Measurements from ENCODE around the gene SLC39A11. TPM values are rescaled to one million over a fixed set of nuclear protein-coding genes. Genes with fewer than 3 reads are reported as not detected.

Gene SLC39A11
- total and polyA plus RNA-seq, 2 donors (not counting 1 experiment from before 2014, with no cell fraction given): 12.7 to 27.4 TPM

DNA sequence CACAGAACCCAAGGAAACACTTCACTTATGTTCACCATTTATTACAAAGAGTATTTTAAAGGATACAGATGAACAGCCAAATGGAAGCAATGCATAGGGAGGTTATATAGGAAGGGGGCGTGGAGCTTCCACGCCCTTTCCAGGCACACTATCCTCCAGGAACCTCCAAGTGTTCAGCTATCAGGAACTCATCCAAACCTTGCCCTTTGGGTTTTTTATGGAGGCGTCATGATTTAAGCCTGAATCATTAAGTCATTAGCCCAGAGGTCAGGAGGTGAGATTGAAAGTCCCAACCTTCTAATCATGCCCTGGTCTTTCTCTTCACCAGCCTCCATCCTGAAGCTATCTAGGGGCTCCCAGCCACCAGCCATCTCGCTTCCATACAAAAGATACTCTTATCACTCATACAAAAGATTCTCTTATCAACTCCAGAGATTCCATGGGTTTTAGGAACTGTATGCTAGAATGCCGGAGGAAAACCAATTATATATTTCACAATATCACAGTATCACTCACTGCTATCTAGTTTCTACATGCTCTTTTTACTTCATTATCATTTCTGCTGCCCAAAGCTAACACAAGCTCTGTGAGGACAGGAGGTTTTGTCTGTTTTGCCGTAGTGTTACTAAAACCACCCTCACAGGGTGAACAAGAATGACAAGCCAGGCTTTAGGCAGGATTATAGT lies 213.4 kb downstream of the SLC39A11 start:
- TF ChIP-seq EZH2 (IDR thresholded peaks at IDR 0.05; ENCODE audit: low read length, missing control alignments): no peak
- TF ChIP-seq, protein P1, sequence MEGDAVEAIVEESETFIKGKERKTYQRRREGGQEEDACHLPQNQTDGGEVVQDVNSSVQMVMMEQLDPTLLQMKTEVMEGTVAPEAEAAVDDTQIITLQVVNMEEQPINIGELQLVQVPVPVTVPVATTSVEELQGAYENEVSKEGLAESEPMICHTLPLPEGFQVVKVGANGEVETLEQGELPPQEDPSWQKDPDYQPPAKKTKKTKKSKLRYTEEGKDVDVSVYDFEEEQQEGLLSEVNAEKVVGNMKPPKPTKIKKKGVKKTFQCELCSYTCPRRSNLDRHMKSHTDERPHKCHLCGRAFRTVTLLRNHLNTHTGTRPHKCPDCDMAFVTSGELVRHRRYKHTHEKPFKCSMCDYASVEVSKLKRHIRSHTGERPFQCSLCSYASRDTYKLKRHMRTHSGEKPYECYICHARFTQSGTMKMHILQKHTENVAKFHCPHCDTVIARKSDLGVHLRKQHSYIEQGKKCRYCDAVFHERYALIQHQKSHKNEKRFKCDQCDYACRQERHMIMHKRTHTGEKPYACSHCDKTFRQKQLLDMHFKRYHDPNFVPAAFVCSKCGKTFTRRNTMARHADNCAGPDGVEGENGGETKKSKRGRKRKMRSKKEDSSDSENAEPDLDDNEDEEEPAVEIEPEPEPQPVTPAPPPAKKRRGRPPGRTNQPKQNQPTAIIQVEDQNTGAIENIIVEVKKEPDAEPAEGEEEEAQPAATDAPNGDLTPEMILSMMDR (conservative IDR thresholded peaks at IDR 0.05 in 1 of 2, IDR thresholded peaks at IDR 0.05 in 1 of 2; ENCODE audit: low read depth in 1 of 2, low read length in 2 of 2): no peak
- H3K79me2 ChIP-seq (ENCODE audit: control insufficient read depth, insufficient read depth, low read length): no peaks in the 10 kb centered on the region
- no peaks in the 10 kb centered on the region for H3K36me3 ChIP-seq (ENCODE audit: control insufficient read depth, insufficient read depth, low read length)
- no peaks in the 10 kb centered on the region for H3K27me3 ChIP-seq (ENCODE audit: control insufficient read depth, insufficient read depth, low read length)
- H3K9ac ChIP-seq (ENCODE audit: insufficient read depth, low read length): no peak overlapping the region
- no peak overlapping the region for H3K4me3 ChIP-seq (replicated peaks in 1 of 4; ENCODE audit: control extremely low read depth in 1 of 4, insufficient read depth in 1 of 4, low read depth in 3 of 4, low read length in 4 of 4)
- no peaks in the 10 kb centered on the region for H3K9me3 ChIP-seq (ENCODE audit: control insufficient read depth, insufficient read depth, low read depth, low read length)
- DNase-seq (ENCODE audit: low read depth in 2 of 2): no peak
- no peaks in the 10 kb centered on the region for H3K4me1 ChIP-seq (ENCODE audit: control insufficient read depth, extremely low read depth, insufficient read depth, low read length)
- no peak overlapping the region for H2AFZ ChIP-seq (ENCODE audit: low read length)
- H3K27ac ChIP-seq (ENCODE audit: insufficient read depth, low read length): no peak overlapping the region
- no peak overlapping the region for H3K4me2 ChIP-seq (ENCODE audit: extremely low read depth, insufficient read depth, low read length)
- no peaks in the 10 kb centered on the region for H4K20me1 ChIP-seq (ENCODE audit: control insufficient read depth, extremely low read depth, insufficient read depth, low read length)

DNA sequence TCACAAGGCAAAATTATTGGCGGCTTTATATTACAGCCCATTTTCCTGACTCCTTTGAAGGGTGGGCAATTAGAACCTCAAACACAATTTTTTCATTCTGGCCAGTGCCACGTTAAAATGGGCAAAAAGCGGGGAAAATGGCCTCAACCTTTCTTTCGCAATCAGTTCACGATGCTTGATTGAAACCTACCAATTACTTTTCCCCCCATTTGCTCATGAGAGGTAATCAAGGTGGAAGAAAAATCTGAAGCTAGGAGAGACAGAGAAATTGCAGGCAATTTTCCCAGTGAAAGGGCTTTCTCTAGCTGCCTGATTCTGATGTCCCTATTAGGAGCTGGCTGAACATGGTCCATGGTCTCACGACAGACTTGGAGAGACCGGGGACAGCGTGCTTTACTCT lies 215.1 kb downstream of the SLC39A11 start:
- no peak for DNase-seq (ENCODE audit: low read depth in 2 of 2)
- no peak overlapping the region for H3K4me2 ChIP-seq (ENCODE audit: extremely low read depth, insufficient read depth, low read length)
- H3K79me2 ChIP-seq (ENCODE audit: control insufficient read depth, insufficient read depth, low read length): no peaks in the 10 kb centered on the region
- H3K4me3 ChIP-seq (replicated peaks in 1 of 4; ENCODE audit: control extremely low read depth in 1 of 4, insufficient read depth in 1 of 4, low read depth in 3 of 4, low read length in 4 of 4): no peak overlapping the region
- no peaks in the 10 kb centered on the region for H4K20me1 ChIP-seq (ENCODE audit: control insufficient read depth, extremely low read depth, insufficient read depth, low read length)
- no peak overlapping the region for H3K27ac ChIP-seq (ENCODE audit: insufficient read depth, low read length)
- no peaks in the 10 kb centered on the region for H3K9me3 ChIP-seq (ENCODE audit: control insufficient read depth, insufficient read depth, low read depth, low read length)
- H3K36me3 ChIP-seq (ENCODE audit: control insufficient read depth, insufficient read depth, low read length): no peaks in the 10 kb centered on the region
- H3K27me3 ChIP-seq (ENCODE audit: control insufficient read depth, insufficient read depth, low read length): no peaks in the 10 kb centered on the region
- no peaks in the 10 kb centered on the region for H3K4me1 ChIP-seq (ENCODE audit: control insufficient read depth, extremely low read depth, insufficient read depth, low read length)
- TF ChIP-seq, protein P1 (conservative IDR thresholded peaks at IDR 0.05 in 1 of 2, IDR thresholded peaks at IDR 0.05 in 1 of 2; ENCODE audit: low read depth in 1 of 2, low read length in 2 of 2): no peak
- no peak for TF ChIP-seq EZH2 (IDR thresholded peaks at IDR 0.05; ENCODE audit: low read length, missing control alignments)
- no peak overlapping the region for H2AFZ ChIP-seq (ENCODE audit: low read length)
- no peak overlapping the region for H3K9ac ChIP-seq (ENCODE audit: insufficient read depth, low read length)

DNA sequence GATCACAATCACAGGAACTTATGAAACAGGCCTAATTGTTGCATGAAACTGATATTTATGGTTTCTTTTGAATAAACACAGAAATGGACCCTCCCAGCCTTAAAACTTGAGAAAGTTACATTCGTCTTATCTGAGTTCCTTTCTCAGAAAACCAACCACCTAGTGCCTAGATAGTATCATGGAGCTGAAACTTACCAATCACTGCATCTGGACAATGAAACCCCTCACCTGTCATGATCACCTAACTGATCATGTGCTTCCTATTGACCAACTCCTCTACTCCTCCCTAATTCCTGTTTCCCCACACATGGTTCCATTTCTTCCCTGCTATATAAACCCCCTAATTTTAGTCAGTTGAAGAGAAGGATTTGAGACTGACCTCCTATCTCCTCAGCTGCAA lies 216.1 kb downstream of the SLC39A11 start:
- H3K27me3 ChIP-seq (ENCODE audit: control insufficient read depth, insufficient read depth, low read length): no peaks in the 10 kb centered on the region
- no peak overlapping the region for H3K27ac ChIP-seq (ENCODE audit: insufficient read depth, low read length)
- H3K9me3 ChIP-seq (ENCODE audit: control insufficient read depth, insufficient read depth, low read depth, low read length): no peaks in the 10 kb centered on the region
- H2AFZ ChIP-seq (ENCODE audit: low read length): no peak overlapping the region
- H3K9ac ChIP-seq (ENCODE audit: insufficient read depth, low read length): no peak overlapping the region
- H3K4me2 ChIP-seq (ENCODE audit: extremely low read depth, insufficient read depth, low read length): no peak overlapping the region
- H3K79me2 ChIP-seq (ENCODE audit: control insufficient read depth, insufficient read depth, low read length): no peaks in the 10 kb centered on the region
- no peak for TF ChIP-seq EZH2 (IDR thresholded peaks at IDR 0.05; ENCODE audit: low read length, missing control alignments)
- TF ChIP-seq, protein P1 (conservative IDR thresholded peaks at IDR 0.05 in 1 of 2, IDR thresholded peaks at IDR 0.05 in 1 of 2; ENCODE audit: low read depth in 1 of 2, low read length in 2 of 2): no peak
- DNase-seq (ENCODE audit: low read depth in 2 of 2): no peak
- H3K36me3 ChIP-seq (ENCODE audit: control insufficient read depth, insufficient read depth, low read length): no peaks in the 10 kb centered on the region
- H3K4me3 ChIP-seq (replicated peaks in 1 of 4; ENCODE audit: control extremely low read depth in 1 of 4, insufficient read depth in 1 of 4, low read depth in 3 of 4, low read length in 4 of 4): no peak overlapping the region
- no peaks in the 10 kb centered on the region for H4K20me1 ChIP-seq (ENCODE audit: control insufficient read depth, extremely low read depth, insufficient read depth, low read length)
- H3K4me1 ChIP-seq (ENCODE audit: control insufficient read depth, extremely low read depth, insufficient read depth, low read length): no peaks in the 10 kb centered on the region

All from fibroblast of lung (primary cell).